ENCODE data around the gene SLC8A3. TPM values are rescaled to one million over a fixed set of nuclear protein-coding genes. Genes with fewer than 3 reads are reported as not detected.

Gene SLC8A3
- total RNA-seq, 6 experiments from 2014 or later, result not detected

GRCh38 chr14:70008284-70009262 is 180.2 kb downstream of the SLC8A3 start:
- Mint-ChIP-seq H3K4me1 (ENCODE audit: low read depth) (no peaks in the 10 kb centered on the region), H3K4me3 (no peak overlapping the region), H3K9me3 (peaks cover 12% of the 10 kb centered on the region), H3K27ac (no peak overlapping the region), H3K27me3 (ENCODE audit: insufficient read depth) (peaks cover 5% of the 10 kb centered on the region), H3K36me3 (ENCODE audit: low read depth) (no peaks in the 10 kb centered on the region)
- no peak for TF ChIP-seq CTCF (IDR thresholded peaks at IDR 0.05)
- DNase-seq, result no peak

- peaks cover 16% of the 10 kb centered on the region for H3K9me3 Mint-ChIP-seq
- H3K36me3 Mint-ChIP-seq (ENCODE audit: low read depth), result no peaks in the 10 kb centered on the region
- no peaks in the 10 kb centered on the region for H3K4me1 Mint-ChIP-seq (ENCODE audit: low read depth)
- TF ChIP-seq CTCF (IDR thresholded peaks at IDR 0.05), result no peak
- H3K27me3 Mint-ChIP-seq (ENCODE audit: insufficient read depth), result peaks cover 3% of the 10 kb centered on the region; the same call in 1 of the 2 replicates
- no peak overlapping the region for H3K27ac Mint-ChIP-seq
- DNase-seq, result no peak
- no peak overlapping the region for H3K4me3 Mint-ChIP-seq
Measured at GRCh38 chr14:70006699-70007098, 182.1 kb downstream of the SLC8A3 start.

GRCh38 chr14:70005281-70005805 is 183.4 kb downstream of the SLC8A3 start:
- Mint-ChIP-seq H3K36me3 (ENCODE audit: low read depth) (no peaks in the 10 kb centered on the region), H3K4me3 (no peak overlapping the region), H3K9me3 (peaks cover 16% of the 10 kb centered on the region), H3K4me1 (ENCODE audit: low read depth) (no peaks in the 10 kb centered on the region), H3K27me3 (ENCODE audit: insufficient read depth) (peaks cover 3% of the 10 kb centered on the region; the same call in 1 of the 2 replicates), H3K27ac (no peak overlapping the region)
- no peak for DNase-seq
- no peak for TF ChIP-seq CTCF (IDR thresholded peaks at IDR 0.05)

GRCh38 chr14:70004791-70005190 is 184.0 kb downstream of the SLC8A3 start:
- Mint-ChIP-seq H3K36me3 (ENCODE audit: low read depth) (no peaks in the 10 kb centered on the region), H3K27me3 (ENCODE audit: insufficient read depth) (peaks cover 3% of the 10 kb centered on the region; the same call in 1 of the 2 replicates), H3K27ac (no peak overlapping the region), H3K4me3 (no peak overlapping the region), H3K4me1 (ENCODE audit: low read depth) (no peaks in the 10 kb centered on the region), H3K9me3 (peaks cover 21% of the 10 kb centered on the region)
- no peak for DNase-seq
- TF ChIP-seq CTCF (IDR thresholded peaks at IDR 0.05), result no peak

GRCh38 chr14:70002589-70003346 is 186.0 kb downstream of the SLC8A3 start:
- no peak overlapping the region for H3K4me3 Mint-ChIP-seq
- H3K27me3 Mint-ChIP-seq (ENCODE audit: insufficient read depth), result peaks cover 3% of the 10 kb centered on the region; the same call in 1 of the 2 replicates
- no peaks in the 10 kb centered on the region for H3K4me1 Mint-ChIP-seq (ENCODE audit: low read depth)
- no peaks in the 10 kb centered on the region for H3K36me3 Mint-ChIP-seq (ENCODE audit: low read depth)
- TF ChIP-seq CTCF (IDR thresholded peaks at IDR 0.05), result no peak
- no peak for DNase-seq
- H3K9me3 Mint-ChIP-seq, result peaks cover 30% of the 10 kb centered on the region
- no peak overlapping the region for H3K27ac Mint-ChIP-seq
